GM11168 (cell line): ENCODE measurements around the gene TMED5.
"Not testable (repeated sequence)": the region's sequence is repeated elsewhere in the genome, so short reads cannot be mapped to it uniquely, and the experiment has no call there.

Experiments
- in situ Hi-C: fragments of 300-500 bp; cut with MboI; formaldehyde crosslinking; loops from one replicate; pipeline ENCODE4 v1.12.0; 2022; ENCODE audit warnings: low sequenced_read_pairs; ENCODE audit not compliant: unreplicated experiment

Gene TMED5

DNA sequence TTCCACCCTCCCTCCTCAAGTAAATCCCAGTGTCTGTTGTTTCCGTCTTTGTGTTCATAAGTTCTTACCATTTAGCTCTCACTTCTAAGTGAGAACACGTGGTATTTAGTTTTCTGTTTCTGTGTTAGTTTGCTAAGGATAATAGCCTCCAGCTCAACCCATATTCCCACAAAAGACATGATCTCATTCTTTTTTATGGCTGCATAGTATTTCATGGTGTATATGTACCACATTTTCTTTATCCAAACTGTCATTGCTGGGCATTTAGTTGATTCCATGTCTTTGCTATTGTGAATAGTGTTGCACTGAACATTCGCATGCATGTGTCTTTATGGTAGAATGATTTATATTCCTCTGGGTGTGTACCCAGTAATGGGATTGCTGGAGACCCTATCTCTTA is 5.6 kb downstream of the TMED5 start:
- in situ Hi-C loops: not testable (repeated sequence)

DNA sequence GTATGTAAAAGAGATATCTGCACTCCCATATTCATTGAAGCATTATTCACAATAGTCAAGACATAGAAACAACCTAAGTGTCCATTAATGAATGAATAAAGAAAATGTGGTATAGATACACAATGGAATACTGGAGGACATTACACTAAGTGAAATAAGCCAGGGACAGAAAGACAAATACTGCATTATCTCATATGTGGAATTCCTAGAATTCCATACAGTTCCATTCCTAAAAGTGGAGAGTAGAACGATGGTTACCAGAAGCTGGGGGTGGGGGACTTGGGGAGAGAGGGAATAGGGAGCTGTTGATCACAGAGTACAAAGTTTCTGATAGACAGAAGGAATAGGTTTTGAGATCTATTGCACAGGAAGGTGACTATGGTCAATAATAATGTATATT is 7.4 kb downstream of the TMED5 start:
- in situ Hi-C loops: no loop called here

DNA sequence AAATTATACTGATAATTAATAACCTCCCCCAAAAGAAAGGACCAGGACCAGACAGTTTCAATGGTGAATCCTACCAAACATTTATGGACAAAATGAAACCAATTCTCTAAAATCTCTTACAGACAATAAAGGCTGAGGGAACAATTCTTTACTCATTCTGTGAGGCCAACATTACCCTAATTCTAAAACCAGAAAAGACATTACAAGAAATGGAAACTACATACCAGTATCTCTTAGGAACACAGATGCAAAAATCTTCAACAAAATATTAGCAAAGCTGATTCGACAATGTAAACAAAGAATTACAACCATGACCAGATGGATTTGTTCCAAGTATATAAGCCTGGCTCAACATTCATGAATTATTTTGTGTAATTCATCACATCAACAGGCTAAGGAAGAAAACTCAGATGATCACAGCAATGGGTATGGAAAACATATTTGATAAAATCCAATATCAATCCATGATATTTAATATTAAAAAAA is 8.6 kb downstream of the TMED5 start:
- in situ Hi-C loops: no loop called here

DNA sequence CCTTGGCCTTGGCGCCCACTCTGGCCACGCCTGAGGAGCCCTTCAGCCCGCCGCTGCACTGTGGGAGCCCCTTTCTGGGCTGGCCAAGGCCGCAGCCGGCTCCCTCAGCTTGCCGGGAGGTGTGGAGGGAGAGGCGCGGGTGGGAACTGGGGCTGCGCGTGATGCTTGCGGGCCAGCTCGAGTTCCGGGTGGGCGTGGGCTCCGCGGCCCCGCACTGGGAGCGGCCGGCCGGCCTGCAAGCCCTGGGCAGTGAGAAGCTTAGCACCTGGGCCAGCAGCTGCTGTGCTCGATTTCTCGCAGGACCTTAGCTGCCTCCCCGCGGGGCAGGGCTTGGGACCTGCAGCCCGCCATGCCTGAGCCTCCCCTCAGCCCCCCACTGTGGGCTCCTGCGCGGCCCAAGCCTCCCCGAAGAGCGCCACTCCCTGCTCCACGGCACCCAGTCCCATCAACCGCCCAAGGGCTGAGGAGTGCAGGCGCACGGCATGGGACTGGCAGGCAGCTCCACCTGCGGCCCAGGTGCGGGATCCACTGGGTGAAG is 10.0 kb downstream of the TMED5 start:
- in situ Hi-C loops: not testable (repeated sequence)

DNA sequence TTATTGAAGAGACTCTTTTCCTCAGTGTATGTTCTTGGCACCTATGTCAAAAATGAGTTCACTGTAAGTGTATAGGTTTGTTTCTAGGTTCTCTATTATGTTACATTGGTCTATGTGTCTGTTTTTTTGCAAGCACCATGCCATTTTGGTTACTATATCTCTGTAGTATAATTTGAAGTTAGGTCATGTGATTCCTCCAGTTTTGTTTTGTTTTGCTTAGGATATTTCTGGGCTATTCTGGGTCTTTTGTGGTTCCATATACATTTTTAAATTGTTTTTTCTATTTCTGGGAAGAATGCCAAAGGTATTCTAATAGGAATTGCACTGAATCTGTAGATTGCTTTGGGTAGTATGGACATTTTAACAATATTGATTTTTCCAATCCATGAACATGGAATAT is 13.2 kb downstream of the TMED5 start:
- in situ Hi-C loops: no loop called here

- in situ Hi-C loops: not testable (repeated sequence)
Observed at GRCh38 chr1:93165895-93166294, 14.3 kb downstream of the TMED5 start.

DNA sequence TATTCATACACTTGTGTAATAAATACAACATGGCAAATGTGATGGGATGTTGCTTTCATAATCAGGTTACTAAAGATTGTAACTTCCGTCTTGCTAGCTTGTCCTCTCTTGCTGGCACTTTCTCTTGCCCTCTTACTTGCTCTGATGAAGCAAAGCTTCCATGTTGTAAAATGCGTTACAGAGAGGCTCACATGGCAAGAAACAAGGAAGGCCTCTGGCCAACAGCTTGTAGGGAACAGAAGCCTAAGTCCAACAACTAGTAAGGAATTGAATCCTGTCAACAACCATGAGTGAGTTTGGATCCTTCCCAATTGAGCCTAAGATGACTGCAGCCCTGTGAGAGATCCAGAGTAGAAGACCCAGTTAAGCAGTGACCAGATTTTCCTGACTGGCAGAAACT is 15.4 kb downstream of the TMED5 start:
- in situ Hi-C loops: no loop called here

DNA sequence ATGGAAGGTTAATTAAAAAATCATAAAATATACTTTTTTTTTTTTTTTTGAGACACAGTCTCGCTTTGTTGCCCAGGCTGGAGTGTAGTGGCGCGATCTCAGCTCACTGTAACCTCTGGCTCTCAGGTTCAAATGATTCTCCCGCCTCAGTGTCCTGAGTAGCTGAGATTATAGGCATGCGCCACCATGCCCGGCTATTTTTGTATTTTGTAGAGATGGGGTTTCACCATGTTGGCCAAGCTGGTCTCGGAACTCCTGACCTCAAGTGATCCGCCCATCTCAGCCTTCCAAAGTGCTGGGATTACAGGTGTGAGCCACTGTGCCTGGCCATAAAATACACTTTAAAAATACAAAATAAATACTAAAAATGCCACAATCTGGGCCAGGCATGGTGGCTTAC is 16.9 kb downstream of the TMED5 start:
- in situ Hi-C loops: not testable (repeated sequence)

GRCh38 chr1:93159337-93159736 is 20.9 kb downstream of the TMED5 start:
- in situ Hi-C loops: no loop called here

GRCh38 chr1:93155335-93155734 is 24.9 kb downstream of the TMED5 start:
- in situ Hi-C loops: no loop called here

- in situ Hi-C loops: no loop called here
Observed at GRCh38 chr1:93154898-93155297, 25.3 kb downstream of the TMED5 start.

GRCh38 chr1:93152835-93153234 is 27.4 kb downstream of the TMED5 start:
- in situ Hi-C loops: no loop called here

- in situ Hi-C loops: no loop called here
Observed at GRCh38 chr1:93151474-93151873, 28.7 kb downstream of the TMED5 start.

DNA sequence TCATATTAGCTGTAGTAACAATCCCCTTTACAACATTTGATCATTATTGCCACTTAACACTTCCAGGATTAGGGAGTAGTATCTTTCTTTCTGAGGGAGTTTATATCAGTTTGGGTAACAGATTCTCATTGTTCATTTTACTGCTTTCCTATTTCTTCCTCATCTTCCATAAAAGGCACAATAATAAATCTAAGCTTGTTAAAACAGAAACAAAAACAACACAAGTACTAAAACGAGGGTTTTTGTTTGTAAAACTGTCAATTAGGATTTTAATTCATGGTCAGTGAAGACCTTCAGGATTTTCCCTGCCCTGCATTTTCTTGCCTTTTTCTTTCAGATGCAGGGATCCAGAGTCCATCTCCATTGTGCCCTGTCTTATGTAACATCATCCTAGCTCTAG is 29.5 kb downstream of the TMED5 start:
- in situ Hi-C loops: no loop called here

- in situ Hi-C loops: no loop called here
Observed at GRCh38 chr1:93148001-93148400, 32.2 kb downstream of the TMED5 start.

DNA sequence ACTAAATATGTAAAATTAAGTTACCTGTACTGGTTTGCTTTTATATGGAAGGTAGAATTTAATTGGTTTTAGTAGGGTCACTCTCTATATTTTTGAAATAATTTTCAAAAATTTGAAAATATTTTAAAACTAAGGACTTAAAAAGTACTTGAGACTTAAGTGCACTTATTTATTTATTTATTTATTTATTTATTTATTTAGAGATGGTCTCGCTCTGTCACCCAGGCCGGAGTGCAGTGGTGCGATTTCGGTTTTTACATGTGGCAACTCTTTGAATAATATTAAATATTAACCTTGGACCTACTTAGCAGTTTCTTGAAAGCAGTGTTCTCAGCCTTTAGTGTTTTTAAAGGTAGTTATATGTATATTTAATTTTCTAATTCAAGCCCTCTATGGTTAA is 36.4 kb downstream of the TMED5 start:
- in situ Hi-C loops: no loop called here

GRCh38 chr1:93143136-93143535 is 37.1 kb downstream of the TMED5 start:
- in situ Hi-C loops: no loop called here

DNA sequence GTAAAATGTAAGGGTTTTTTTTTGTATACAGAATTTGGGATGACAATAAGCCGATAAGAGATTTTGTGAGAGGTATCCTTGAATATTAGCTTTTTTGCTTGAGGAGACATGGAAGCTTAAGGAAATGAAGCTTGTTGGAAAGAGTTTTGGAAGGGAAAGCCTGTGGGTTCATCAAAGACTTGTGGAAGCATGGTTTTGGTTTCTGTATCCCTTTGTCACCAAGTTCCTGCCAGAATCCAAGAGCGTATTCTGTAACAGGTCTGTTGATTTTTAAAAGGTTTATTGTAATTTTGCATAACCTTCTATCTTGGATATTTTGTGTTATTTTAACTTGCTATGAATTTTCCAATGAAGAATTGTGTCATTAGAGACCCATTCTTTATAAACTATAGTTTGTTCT is 38.1 kb downstream of the TMED5 start:
- in situ Hi-C loops: no loop called here

DNA sequence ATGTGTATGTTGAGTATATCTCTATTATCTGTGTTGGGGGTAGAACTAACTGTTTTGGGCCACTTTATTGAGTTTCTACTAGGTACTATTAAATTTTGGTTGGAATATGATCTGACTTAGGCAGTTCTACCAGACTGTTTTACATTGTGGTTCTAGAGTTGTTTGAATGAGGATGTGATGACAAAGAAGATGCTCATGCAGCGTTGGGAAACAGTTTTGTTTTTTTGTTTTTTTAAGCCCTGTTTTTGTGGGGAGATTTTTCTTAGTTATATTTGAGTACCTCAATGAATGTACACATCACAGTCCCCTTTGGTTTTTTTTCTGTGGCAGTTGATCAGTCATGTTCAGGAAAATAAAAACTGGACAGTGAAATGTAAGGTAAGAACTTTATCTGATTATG is 40.1 kb downstream of the TMED5 start:
- in situ Hi-C loops: no loop called here

DNA sequence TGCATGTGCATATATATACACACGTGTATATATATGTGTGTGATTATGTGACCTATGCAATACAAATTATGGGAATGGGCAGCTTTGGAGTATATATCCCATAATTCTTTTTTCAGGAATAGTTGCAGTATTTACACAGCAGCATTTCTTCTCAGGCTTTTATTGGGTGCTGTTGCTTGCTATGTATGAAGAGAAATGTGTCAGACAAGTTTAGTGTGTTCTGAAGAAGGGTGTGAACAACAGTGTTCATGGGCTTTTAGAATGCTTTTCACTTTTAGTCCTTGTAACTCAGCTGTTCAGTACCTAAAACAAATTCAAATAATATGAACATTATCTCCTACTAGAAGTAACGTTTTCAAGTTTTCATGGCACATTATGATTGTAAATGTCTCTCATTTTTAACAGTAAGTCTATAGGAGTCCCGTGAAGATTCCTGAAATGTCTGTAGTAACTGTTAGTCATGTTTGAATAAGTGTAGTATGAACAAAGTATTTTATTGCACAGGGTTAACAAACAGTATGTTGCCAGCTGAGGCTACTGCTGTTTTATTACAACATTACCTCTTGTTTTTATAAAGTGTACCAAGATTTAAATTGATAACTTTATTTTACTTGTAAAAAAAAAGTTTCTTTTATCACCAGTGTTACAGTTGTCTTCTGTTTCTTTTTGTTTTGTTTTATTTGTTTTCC is 42.5 kb downstream of the TMED5 start:
- in situ Hi-C loops: no loop called here

DNA sequence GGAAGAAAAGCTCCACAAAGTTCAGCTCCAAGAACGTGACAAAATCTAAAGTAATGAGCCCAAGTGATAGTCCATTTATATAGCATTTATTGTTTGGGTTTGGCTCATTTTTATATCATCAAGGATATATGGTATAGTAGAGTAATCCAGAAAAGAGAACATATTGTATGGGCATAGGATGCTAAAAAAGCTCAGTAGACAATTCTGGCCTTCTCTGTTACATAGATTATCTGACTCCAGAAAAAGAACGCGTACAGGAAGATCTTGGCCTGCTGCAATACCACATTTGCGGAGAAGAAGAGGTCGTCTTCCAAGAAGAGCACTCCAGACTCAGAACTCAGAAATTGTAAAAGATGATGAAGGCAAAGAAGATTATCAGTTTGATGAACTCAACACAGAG is 43.8 kb downstream of the TMED5 start:
- in situ Hi-C loops: no loop called here

DNA sequence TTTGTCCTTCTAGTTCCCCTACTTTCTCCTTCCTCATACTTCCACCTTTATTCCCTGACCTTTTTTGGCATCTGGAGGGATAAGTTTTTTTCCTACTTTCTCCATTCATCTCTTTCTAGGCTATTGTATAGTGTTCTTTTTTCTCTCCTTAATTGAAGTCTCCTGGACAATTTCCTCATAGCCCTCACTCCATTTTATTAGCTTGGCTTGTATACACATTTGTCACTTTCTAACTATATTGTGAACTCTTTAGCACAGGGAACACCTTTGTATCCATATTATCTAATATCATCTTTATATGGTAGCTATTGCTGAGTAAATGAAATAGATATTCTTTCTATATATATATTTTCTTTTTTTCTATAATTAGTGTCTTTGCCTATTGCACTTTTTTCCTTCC is 47.6 kb downstream of the TMED5 start:
- in situ Hi-C loops: no loop called here
